ENCODE results near the gene SLC5A12. TPM values are rescaled to one million over a fixed set of nuclear protein-coding genes. Genes with fewer than 3 reads are reported as not detected.

SLC5A12 gene
- polyA plus RNA-seq, 2 of the 4 experiments (the other 2 are of a cell fraction) = not detected

DNA sequence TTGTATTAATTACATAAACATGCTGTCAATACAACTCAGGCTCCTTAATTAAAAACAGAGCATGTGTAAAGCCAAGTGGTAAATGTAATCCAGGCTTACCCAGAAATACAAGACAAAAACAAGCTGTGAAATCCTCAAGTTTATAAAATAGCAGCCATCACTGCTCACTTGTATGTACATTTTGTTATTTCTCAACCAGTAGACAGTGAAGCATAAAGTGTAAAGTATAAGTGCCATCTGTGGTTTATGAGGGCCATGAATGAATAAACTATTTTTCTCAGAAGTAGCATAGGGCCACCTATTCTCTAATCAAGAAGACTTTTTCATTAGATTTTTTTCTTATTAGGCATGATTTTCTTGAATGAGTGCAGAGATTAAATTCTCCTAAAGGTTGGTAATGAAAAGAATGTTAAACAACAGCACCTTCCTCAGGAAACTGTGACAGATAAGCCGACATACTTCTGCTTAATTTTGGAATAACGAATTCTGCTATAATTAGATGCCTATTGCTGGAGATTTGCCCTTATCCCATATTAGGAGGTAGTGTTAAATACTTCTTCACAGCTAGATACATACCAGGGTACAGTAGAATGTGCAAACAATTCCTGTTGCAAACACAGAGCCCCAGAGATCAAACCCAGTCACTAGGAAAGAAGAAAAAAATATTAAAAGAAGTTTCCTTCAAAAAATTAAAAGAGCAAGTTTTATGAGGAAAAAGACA, 13.0 kb downstream of the SLC5A12 start:
- Histone ChIP-seq H3K4me2 (no peak overlapping the region), H3K4me1 (no peaks in the 10 kb centered on the region), H3K4me3 (no peak overlapping the region), H3K9me3 (no peaks in the 10 kb centered on the region), H3K27ac (no peak overlapping the region)
- FAIRE-seq = no peak
- 0 out of 2 replicates have a peak, but pooled peaks have one; percentile 31 for TF ChIP-seq RNF2 (IDR thresholded peaks at IDR 0.05; ENCODE audit: borderline replicate concordance, low read depth)
- TF ChIP-seq FOXS1 (CRISPR knock-in tag; IDR thresholded peaks at IDR 0.05) = no peak
- peak; percentile 57; the same call in 1 of the 2 replicates for TF ChIP-seq CBX8 (IDR thresholded peaks at IDR 0.05)
- TF ChIP-seq HOXB5 (CRISPR knock-in tag; IDR thresholded peaks at IDR 0.05) = no peak
- DNase-seq (ENCODE audit: low read depth in 1 of 2, low spot score in 1 of 2) = no peak
- POLR2A ChIA-PET = no interaction called here
- 2% methylated on average over 2 of the region's 2 CpGs for WGBS (ENCODE audit: missing lambda C conversion rate)
- CTCF ChIA-PET = no interaction called here
- no peak for ATAC-seq

DNA sequence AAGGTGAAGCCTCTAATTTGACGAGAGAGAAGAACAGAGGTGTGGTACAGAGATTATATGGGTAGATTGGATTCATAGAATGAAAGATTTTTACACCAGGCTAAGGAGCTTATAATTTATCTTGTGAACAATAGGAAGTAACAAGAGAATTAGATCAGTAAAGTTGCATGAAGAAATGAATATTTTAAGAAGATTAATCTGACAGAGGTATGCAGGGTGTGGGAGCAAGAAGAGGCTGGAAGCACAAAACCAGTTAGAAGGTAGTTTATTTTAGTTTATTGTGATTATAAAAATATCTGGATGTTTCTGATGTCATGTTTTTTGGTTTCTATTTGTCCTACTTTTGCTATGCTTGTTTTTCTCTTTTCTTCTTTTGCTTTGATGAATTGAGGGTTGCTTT, 15.7 kb downstream of the SLC5A12 start:
- POLR2A ChIA-PET = no interaction called here
- no peak for ATAC-seq

DNA sequence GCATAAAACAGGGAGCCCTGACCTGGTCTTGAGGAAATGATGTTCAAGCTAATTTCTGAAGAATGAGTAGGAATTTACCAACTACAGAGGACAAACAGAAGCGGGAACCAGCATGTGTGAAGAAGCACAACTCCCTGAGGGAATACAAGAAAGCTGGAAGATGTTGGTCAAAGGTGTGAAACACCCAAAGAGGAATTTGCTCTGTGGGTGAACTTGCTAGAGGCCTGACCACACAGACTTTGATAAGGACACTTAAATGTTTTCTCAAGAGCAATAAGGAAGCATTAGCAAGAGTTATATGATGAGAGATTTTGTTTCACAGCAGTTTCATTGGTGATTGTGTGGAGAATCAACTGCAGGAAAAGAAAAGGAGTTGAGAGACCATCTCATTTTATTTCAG, 17.6 kb downstream of the SLC5A12 start:
- Histone ChIP-seq H3K9me3 (no peaks in the 10 kb centered on the region), H3K27ac (no peak overlapping the region), H3K4me3 (no peak overlapping the region), H3K4me1 (no peaks in the 10 kb centered on the region), H3K4me2 (no peak overlapping the region)
- WGBS (ENCODE audit: missing lambda C conversion rate) = 4% methylated on average over 1 of the region's 1 CpG
- POLR2A ChIA-PET = no interaction called here
- TF ChIP-seq HOXA7 (CRISPR knock-in tag; IDR thresholded peaks at IDR 0.05) (no peak), SREBF2 (IDR thresholded peaks at IDR 0.05) (no peak), KDM5A (IDR thresholded peaks at IDR 0.05) (no peak), CBX2 (IDR thresholded peaks at IDR 0.05; ENCODE audit: borderline replicate concordance, low read depth) (no peak), FOXS1 (CRISPR knock-in tag; IDR thresholded peaks at IDR 0.05) (no peak), ESRRA (IDR thresholded peaks at IDR 0.05; ENCODE audit: borderline replicate concordance, low read length) (no peak), JUN (IDR thresholded peaks at IDR 0.05) (no peak), NR3C1 (IDR thresholded peaks at IDR 0.05) (no peak), RARB (CRISPR knock-in tag; IDR thresholded peaks at IDR 0.05) (no peak), KDM1A (IDR thresholded peaks at IDR 0.05; ENCODE audit: low read depth) (no peak), ZC3H11A (IDR thresholded peaks at IDR 0.05) (no peak), TP53 (CRISPR knock-in tag; IDR thresholded peaks at IDR 0.05) (no peak), FOSB (CRISPR knock-in tag; IDR thresholded peaks at IDR 0.05) (no peak)
- TF ChIP-seq, protein P1, sequence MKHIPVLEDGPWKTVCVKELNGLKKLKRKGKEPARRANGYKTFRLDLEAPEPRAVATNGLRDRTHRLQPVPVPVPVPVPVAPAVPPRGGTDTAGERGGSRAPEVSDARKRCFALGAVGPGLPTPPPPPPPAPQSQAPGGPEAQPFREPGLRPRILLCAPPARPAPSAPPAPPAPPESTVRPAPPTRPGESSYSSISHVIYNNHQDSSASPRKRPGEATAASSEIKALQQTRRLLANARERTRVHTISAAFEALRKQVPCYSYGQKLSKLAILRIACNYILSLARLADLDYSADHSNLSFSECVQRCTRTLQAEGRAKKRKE (CRISPR knock-in tag; IDR thresholded peaks at IDR 0.05; ENCODE audit: low read depth) = no peak
- TF ChIP-seq, protein P2, sequence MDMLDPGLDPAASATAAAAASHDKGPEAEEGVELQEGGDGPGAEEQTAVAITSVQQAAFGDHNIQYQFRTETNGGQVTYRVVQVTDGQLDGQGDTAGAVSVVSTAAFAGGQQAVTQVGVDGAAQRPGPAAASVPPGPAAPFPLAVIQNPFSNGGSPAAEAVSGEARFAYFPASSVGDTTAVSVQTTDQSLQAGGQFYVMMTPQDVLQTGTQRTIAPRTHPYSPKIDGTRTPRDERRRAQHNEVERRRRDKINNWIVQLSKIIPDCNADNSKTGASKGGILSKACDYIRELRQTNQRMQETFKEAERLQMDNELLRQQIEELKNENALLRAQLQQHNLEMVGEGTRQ (IDR thresholded peaks at IDR 0.05) = no peak
- ATAC-seq = no peak
- CTCF ChIA-PET = no interaction called here
- FAIRE-seq = no peak
- no peak for DNase-seq (ENCODE audit: low read depth in 1 of 2, low spot score in 1 of 2)

More for the DNA sequence above, 15.7 kb downstream of the SLC5A12 start:
- CTCF ChIA-PET = no interaction called here
- Histone ChIP-seq H3K4me1 (no peaks in the 10 kb centered on the region), H3K4me3 (no peak overlapping the region), H3K27ac (no peak overlapping the region), H3K4me2 (no peak overlapping the region), H3K9me3 (no peaks in the 10 kb centered on the region)
- DNase-seq (ENCODE audit: low read depth in 1 of 2, low spot score in 1 of 2) (no peak), FAIRE-seq (no peak)
- WGBS (ENCODE audit: missing lambda C conversion rate) = 3% methylated on average over 1 of the region's 1 CpG
- TF ChIP-seq ESRRA (IDR thresholded peaks at IDR 0.05; ENCODE audit: borderline replicate concordance, low read length) (no peak), RARB (CRISPR knock-in tag; IDR thresholded peaks at IDR 0.05) (no peak), RFX5 (IDR thresholded peaks at IDR 0.05) (no peak), ZFP36 (IDR thresholded peaks at IDR 0.05; ENCODE audit: borderline replicate concordance, partially characterized antibody) (no peak), CHD2 (IDR thresholded peaks at IDR 0.05; ENCODE audit: low read length, partially characterized antibody) (no peak), POLR2A (IDR thresholded peaks at IDR 0.05; ENCODE audit: low read length) (no peak), HEYL (CRISPR knock-in tag; IDR thresholded peaks at IDR 0.05) (no peak), RAD21 (conservative IDR thresholded peaks at IDR 0.05 in 1 of 2, IDR thresholded peaks at IDR 0.05 in 1 of 2) (no peak), BHLHE40 (IDR thresholded peaks at IDR 0.05; ENCODE audit: low read depth, low read length) (no peak), FOSB (CRISPR knock-in tag; IDR thresholded peaks at IDR 0.05) (no peak), TFCP2L1 (CRISPR knock-in tag; IDR thresholded peaks at IDR 0.05) (no peak), JUN (IDR thresholded peaks at IDR 0.05) (no peak), SMC3 (IDR thresholded peaks at IDR 0.05) (no peak), HOXA7 (CRISPR knock-in tag; IDR thresholded peaks at IDR 0.05) (no peak)
- TF ChIP-seq, protein P3, sequence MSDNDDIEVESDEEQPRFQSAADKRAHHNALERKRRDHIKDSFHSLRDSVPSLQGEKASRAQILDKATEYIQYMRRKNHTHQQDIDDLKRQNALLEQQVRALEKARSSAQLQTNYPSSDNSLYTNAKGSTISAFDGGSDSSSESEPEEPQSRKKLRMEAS (IDR thresholded peaks at IDR 0.05) = no peak
- TF ChIP-seq, protein P4, sequence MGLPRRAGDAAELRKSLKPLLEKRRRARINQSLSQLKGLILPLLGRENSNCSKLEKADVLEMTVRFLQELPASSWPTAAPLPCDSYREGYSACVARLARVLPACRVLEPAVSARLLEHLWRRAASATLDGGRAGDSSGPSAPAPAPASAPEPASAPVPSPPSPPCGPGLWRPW (IDR thresholded peaks at IDR 0.05) = no peak
- TF ChIP-seq, protein P5, sequence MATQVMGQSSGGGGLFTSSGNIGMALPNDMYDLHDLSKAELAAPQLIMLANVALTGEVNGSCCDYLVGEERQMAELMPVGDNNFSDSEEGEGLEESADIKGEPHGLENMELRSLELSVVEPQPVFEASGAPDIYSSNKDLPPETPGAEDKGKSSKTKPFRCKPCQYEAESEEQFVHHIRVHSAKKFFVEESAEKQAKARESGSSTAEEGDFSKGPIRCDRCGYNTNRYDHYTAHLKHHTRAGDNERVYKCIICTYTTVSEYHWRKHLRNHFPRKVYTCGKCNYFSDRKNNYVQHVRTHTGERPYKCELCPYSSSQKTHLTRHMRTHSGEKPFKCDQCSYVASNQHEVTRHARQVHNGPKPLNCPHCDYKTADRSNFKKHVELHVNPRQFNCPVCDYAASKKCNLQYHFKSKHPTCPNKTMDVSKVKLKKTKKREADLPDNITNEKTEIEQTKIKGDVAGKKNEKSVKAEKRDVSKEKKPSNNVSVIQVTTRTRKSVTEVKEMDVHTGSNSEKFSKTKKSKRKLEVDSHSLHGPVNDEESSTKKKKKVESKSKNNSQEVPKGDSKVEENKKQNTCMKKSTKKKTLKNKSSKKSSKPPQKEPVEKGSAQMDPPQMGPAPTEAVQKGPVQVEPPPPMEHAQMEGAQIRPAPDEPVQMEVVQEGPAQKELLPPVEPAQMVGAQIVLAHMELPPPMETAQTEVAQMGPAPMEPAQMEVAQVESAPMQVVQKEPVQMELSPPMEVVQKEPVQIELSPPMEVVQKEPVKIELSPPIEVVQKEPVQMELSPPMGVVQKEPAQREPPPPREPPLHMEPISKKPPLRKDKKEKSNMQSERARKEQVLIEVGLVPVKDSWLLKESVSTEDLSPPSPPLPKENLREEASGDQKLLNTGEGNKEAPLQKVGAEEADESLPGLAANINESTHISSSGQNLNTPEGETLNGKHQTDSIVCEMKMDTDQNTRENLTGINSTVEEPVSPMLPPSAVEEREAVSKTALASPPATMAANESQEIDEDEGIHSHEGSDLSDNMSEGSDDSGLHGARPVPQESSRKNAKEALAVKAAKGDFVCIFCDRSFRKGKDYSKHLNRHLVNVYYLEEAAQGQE (IDR thresholded peaks at IDR 0.05) = no peak
- TF ChIP-seq, protein P2 (IDR thresholded peaks at IDR 0.05) = no peak
